ENCODE data around the gene TRIO.

The TRIO gene

DNA sequence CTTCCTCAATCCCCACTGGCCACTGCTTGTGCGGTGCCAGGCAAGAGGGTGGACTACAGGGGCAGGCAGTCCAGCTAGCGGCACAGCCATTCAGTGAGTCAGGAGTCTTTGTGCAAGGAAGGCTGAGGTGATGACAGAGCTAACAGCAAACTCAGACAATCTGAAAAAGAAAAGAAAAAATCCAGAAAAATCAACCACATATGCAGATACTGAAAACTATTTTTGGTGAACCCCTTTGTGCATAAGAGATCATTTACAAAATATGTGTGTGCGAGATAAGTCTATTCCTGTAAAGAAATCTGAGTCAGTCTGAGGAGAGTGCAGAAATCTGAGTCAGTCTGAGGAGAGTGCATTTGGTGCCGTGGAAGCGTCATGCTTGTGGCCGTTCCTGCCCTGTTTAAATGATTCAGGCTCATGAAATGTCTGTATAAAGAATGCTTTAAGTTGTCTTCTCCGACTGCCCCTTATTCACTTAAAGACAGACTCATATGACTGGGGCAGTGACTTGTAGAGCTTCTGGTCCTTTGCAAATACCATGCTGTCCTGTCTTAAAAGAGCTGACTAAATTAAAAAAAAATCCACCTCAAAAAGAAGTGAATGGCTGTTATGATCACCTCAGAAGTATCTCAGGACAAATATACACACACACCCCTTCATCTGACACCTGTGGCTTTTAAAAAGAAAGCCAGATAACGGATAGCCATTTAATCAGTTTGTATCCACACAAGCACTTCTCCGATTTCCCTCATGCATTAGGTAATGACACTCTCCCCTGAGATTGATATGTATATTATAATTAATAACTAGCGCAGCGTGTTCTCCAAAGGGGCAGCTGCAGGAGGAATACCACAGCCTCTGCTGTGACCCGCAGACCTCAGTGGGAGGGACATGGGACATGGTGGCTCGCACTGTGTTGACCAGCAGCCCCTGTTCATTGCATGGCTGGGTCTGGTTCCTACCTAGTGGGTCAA lies 47.3 kb downstream of the TRIO start:
- Histone ChIP-seq H3K14ac (ENCODE audit: low read length) (no peak overlapping the region), H3K18ac (ENCODE audit: low read length) (peak overlapping the region; percentile 56)
- no CpG with 5 or more reads among the region's 13 CpGs for WGBS (ENCODE audit: extremely low coverage, insufficient coverage, insufficient read length)

DNA sequence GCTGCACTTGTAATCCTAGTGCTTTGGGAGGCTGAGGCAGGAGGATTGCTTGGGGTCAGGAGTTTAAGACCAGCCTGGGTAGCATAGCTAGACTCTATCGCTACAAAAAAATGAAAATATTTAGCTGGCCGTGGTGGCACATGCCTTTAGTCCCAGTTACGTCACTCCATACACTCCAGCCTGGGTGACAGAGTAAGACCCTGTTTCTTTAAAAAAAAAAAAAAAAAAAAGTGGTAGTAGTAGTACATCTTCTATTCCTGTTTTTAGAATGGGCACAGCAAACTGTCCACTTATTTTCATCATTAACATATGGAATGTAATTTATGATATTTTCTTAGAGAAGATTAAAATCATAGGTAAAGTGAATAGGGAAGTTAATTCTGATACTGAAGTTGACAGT lies 48.2 kb downstream of the TRIO start:
- peak overlapping the region; percentile 81 for H3K4ac ChIP-seq (ENCODE audit: low read depth, low read length)
- no peak overlapping the region for H2BK5ac ChIP-seq (ENCODE audit: low read depth, low read length, poor library complexity)
- no peak overlapping the region for H3K27ac ChIP-seq (ENCODE audit: low read depth, low read length)
- no peak overlapping the region for H3K23ac ChIP-seq (ENCODE audit: low read length)
- H2BK120ac ChIP-seq (ENCODE audit: insufficient read depth, low read length, poor library complexity), result no peak overlapping the region
- no peak overlapping the region for H4K91ac ChIP-seq (ENCODE audit: low read depth, low read length)
- peak overlapping the region; percentile 46 for H3K18ac ChIP-seq (ENCODE audit: low read length)
- H3K4me3 ChIP-seq (ENCODE audit: low read depth, low read length), result no peak overlapping the region
- H3K27me3 ChIP-seq (ENCODE audit: insufficient read depth, low read length), result no peaks in the 10 kb centered on the region
- H2BK12ac ChIP-seq (ENCODE audit: low read length), result no peak overlapping the region
- no CpG with 5 or more reads among the region's 3 CpGs for WGBS (ENCODE audit: extremely low coverage, insufficient coverage, insufficient read length)
- no peak overlapping the region for H4K12ac ChIP-seq (ENCODE audit: low read depth, low read length)
- H3K14ac ChIP-seq (ENCODE audit: low read length), result no peak overlapping the region
- H3K79me2 ChIP-seq (ENCODE audit: control insufficient read depth, insufficient read depth, low read length, poor library complexity), result peaks cover 13% of the 10 kb centered on the region
- H2AFZ ChIP-seq (ENCODE audit: insufficient read depth, low read length, poor library complexity), result no peak overlapping the region
- no peak overlapping the region for H4K8ac ChIP-seq (ENCODE audit: low read depth, low read length)
- H3K79me1 ChIP-seq (ENCODE audit: low read length), result no peaks in the 10 kb centered on the region
- peak in 1 of 2 donors; percentile 72 for DNase-seq
- no peak overlapping the region for H2AK5ac ChIP-seq (ENCODE audit: low read length)
- no peak overlapping the region for H3K9ac ChIP-seq (ENCODE audit: low read length)
- H3K4me1 ChIP-seq (ENCODE audit: control insufficient read depth in 1 of 2, insufficient read depth in 2 of 2, low read length in 2 of 2), result peaks cover 12 to 14% of the 10 kb centered on the region in 2 experiments
- no peak overlapping the region for H3K4me2 ChIP-seq (ENCODE audit: low read length)
- no peaks in the 10 kb centered on the region for H3K36me3 ChIP-seq (ENCODE audit: control insufficient read depth in 1 of 2, insufficient read depth in 2 of 2, low read length in 2 of 2)
- H3K9me3 ChIP-seq (ENCODE audit: insufficient read depth, low read depth, low read length), result no peaks in the 10 kb centered on the region

More for the DNA sequence above, 47.3 kb downstream of the TRIO start:
- Histone ChIP-seq H3K79me1 (ENCODE audit: low read length) (no peaks in the 10 kb centered on the region), H3K4me3 (ENCODE audit: low read depth, low read length) (no peak overlapping the region), H3K4ac (ENCODE audit: low read depth, low read length) (peak overlapping the region; percentile 96), H3K23ac (ENCODE audit: low read length) (no peak overlapping the region), H2AK5ac (ENCODE audit: low read length) (no peak overlapping the region), H2BK5ac (ENCODE audit: low read depth, low read length, poor library complexity) (peak overlapping the region; percentile 33), H4K8ac (ENCODE audit: low read depth, low read length) (no peak overlapping the region), H2BK120ac (ENCODE audit: insufficient read depth, low read length, poor library complexity) (no peak overlapping the region), H2AFZ (ENCODE audit: insufficient read depth, low read length, poor library complexity) (no peak overlapping the region), H3K36me3 (ENCODE audit: control insufficient read depth in 1 of 2, insufficient read depth in 2 of 2, low read length in 2 of 2) (no peaks in the 10 kb centered on the region), H3K79me2 (ENCODE audit: control insufficient read depth, insufficient read depth, low read length, poor library complexity) (peaks cover 12% of the 10 kb centered on the region), H3K4me1 (ENCODE audit: control insufficient read depth in 1 of 2, insufficient read depth in 2 of 2, low read length in 2 of 2) (peaks cover 14 to 15% of the 10 kb centered on the region in 2 experiments), H4K91ac (ENCODE audit: low read depth, low read length) (peak overlapping the region; percentile 2), H3K9ac (ENCODE audit: low read length) (no peak overlapping the region), H3K9me3 (ENCODE audit: insufficient read depth, low read depth, low read length) (no peaks in the 10 kb centered on the region), H3K4me2 (ENCODE audit: low read length) (no peak overlapping the region), H2BK12ac (ENCODE audit: low read length) (no peak overlapping the region), H3K27ac (ENCODE audit: low read depth, low read length) (peak overlapping the region; percentile 36), H4K12ac (ENCODE audit: low read depth, low read length) (no peak overlapping the region), H3K27me3 (ENCODE audit: insufficient read depth, low read length) (no peaks in the 10 kb centered on the region)
- DNase-seq, result peak; percentile 89

DNA sequence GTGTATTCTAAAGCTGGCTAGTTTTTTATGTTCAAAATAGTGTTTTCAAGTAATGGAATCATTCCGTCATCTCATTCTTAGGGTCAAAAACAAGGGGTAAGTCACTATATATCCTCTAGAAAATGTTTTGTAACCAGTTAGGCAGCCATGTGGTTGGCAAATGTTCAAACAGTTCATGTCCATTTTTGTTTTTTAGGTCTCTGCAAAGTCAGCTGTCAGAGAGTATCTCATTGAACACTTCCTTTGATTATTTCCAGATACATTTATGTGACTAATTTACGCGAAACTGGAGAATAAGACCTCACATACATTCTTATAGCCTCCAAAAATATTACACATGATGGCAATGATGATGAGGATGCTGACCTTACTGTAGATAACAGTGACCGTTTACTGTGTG lies 50.4 kb downstream of the TRIO start:
- H3K27me3 ChIP-seq (ENCODE audit: insufficient read depth, low read length), result no peaks in the 10 kb centered on the region
- no peak overlapping the region for H4K91ac ChIP-seq (ENCODE audit: low read depth, low read length)
- no peak overlapping the region for H2BK5ac ChIP-seq (ENCODE audit: low read depth, low read length, poor library complexity)
- no peaks in the 10 kb centered on the region for H3K79me1 ChIP-seq (ENCODE audit: low read length)
- H3K23ac ChIP-seq (ENCODE audit: low read length), result no peak overlapping the region
- no peak overlapping the region for H3K4me3 ChIP-seq (ENCODE audit: low read depth, low read length)
- no peak overlapping the region for H3K27ac ChIP-seq (ENCODE audit: low read depth, low read length)
- H3K14ac ChIP-seq (ENCODE audit: low read length), result no peak overlapping the region
- no peaks in the 10 kb centered on the region for H3K9me3 ChIP-seq (ENCODE audit: insufficient read depth, low read depth, low read length)
- no peak overlapping the region for H4K8ac ChIP-seq (ENCODE audit: low read depth, low read length)
- peaks cover 0 to 3% of the 10 kb centered on the region in 2 experiments for H3K36me3 ChIP-seq (ENCODE audit: control insufficient read depth in 1 of 2, insufficient read depth in 2 of 2, low read length in 2 of 2)
- peaks cover 9 to 11% of the 10 kb centered on the region in 2 experiments for H3K4me1 ChIP-seq (ENCODE audit: control insufficient read depth in 1 of 2, insufficient read depth in 2 of 2, low read length in 2 of 2)
- WGBS (ENCODE audit: extremely low coverage, insufficient coverage, insufficient read length), result no CpG with 5 or more reads among the region's 4 CpGs
- no peak overlapping the region for H2AFZ ChIP-seq (ENCODE audit: insufficient read depth, low read length, poor library complexity)
- peaks cover 15% of the 10 kb centered on the region for H3K79me2 ChIP-seq (ENCODE audit: control insufficient read depth, insufficient read depth, low read length, poor library complexity)
- H2BK12ac ChIP-seq (ENCODE audit: low read length), result no peak overlapping the region
- H4K12ac ChIP-seq (ENCODE audit: low read depth, low read length), result no peak overlapping the region
- H3K18ac ChIP-seq (ENCODE audit: low read length), result no peak overlapping the region
- H3K4ac ChIP-seq (ENCODE audit: low read depth, low read length), result peak overlapping the region; percentile 90
- no peak for DNase-seq
- H3K9ac ChIP-seq (ENCODE audit: low read length), result no peak overlapping the region
- no peak overlapping the region for H2AK5ac ChIP-seq (ENCODE audit: low read length)
- H3K4me2 ChIP-seq (ENCODE audit: low read length), result no peak overlapping the region
- H2BK120ac ChIP-seq (ENCODE audit: insufficient read depth, low read length, poor library complexity), result no peak overlapping the region

DNA sequence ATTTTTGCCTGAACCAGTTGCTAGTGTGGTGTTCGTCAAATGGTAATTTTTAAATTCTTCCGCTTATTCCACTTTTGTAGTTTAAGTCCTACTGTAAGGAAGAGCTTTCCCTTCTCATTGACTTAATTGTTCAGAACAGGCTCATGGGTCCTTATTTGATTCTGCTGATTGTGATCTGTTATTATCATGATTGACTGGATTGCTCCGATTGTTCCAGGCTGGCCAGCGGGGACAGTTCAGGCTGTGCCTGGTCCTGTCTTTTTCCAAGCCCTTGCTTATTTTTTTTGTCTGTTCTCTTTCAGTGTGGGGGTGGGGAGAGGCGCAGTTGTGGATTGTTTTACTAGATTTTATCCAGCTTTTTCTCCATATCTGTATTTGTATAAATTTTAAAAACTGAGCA lies 52.4 kb downstream of the TRIO start:
- H3K4me3 ChIP-seq (ENCODE audit: low read depth, low read length), result no peak overlapping the region
- H3K27me3 ChIP-seq (ENCODE audit: insufficient read depth, low read length), result no peaks in the 10 kb centered on the region
- peaks cover 23% of the 10 kb centered on the region for H3K79me2 ChIP-seq (ENCODE audit: control insufficient read depth, insufficient read depth, low read length, poor library complexity)
- no peak overlapping the region for H3K18ac ChIP-seq (ENCODE audit: low read length)
- H2AK5ac ChIP-seq (ENCODE audit: low read length), result no peak overlapping the region
- H4K91ac ChIP-seq (ENCODE audit: low read depth, low read length), result no peak overlapping the region
- no peak for DNase-seq
- H3K23ac ChIP-seq (ENCODE audit: low read length), result no peak overlapping the region
- H4K12ac ChIP-seq (ENCODE audit: low read depth, low read length), result peak overlapping the region; percentile 43
- H3K9me3 ChIP-seq (ENCODE audit: insufficient read depth, low read depth, low read length), result no peaks in the 10 kb centered on the region
- no peak overlapping the region for H2BK120ac ChIP-seq (ENCODE audit: insufficient read depth, low read length, poor library complexity)
- no peak overlapping the region for H2AFZ ChIP-seq (ENCODE audit: insufficient read depth, low read length, poor library complexity)
- H2BK12ac ChIP-seq (ENCODE audit: low read length), result no peak overlapping the region
- H3K14ac ChIP-seq (ENCODE audit: low read length), result no peak overlapping the region
- no CpG with 5 or more reads among the region's 5 CpGs for WGBS (ENCODE audit: extremely low coverage, insufficient coverage, insufficient read length)
- no peak overlapping the region for H3K27ac ChIP-seq (ENCODE audit: low read depth, low read length)
- no peak overlapping the region for H3K9ac ChIP-seq (ENCODE audit: low read length)
- peak overlapping the region; percentile 96 for H3K4ac ChIP-seq (ENCODE audit: low read depth, low read length)
- peaks cover 2 to 5% of the 10 kb centered on the region in 2 experiments for H3K4me1 ChIP-seq (ENCODE audit: control insufficient read depth in 1 of 2, insufficient read depth in 2 of 2, low read length in 2 of 2)
- no peak overlapping the region for H2BK5ac ChIP-seq (ENCODE audit: low read depth, low read length, poor library complexity)
- H3K4me2 ChIP-seq (ENCODE audit: low read length), result no peak overlapping the region
- H3K79me1 ChIP-seq (ENCODE audit: low read length), result no peaks in the 10 kb centered on the region
- H4K8ac ChIP-seq (ENCODE audit: low read depth, low read length), result no peak overlapping the region
- peaks cover 0 to 3% of the 10 kb centered on the region in 2 experiments for H3K36me3 ChIP-seq (ENCODE audit: control insufficient read depth in 1 of 2, insufficient read depth in 2 of 2, low read length in 2 of 2)

All from trophoblast cell (in vitro differentiated cells and primary cell).